HG02610 (cell line): Measurements from ENCODE around the gene MUSTN1.

Experiments
- ATAC-seq: cut with Tn5 transposase; IDR thresholded peaks from one replicate; pipeline ENCODE4 v1.9.1; 2021; ENCODE audit warnings: mild to moderate bottlenecking, moderate library complexity; ENCODE audit not compliant: unreplicated experiment

The MUSTN1 gene

GRCh38 chr3:52809662-52810377 is 25.0 kb downstream of the MUSTN1 start:
- ATAC-seq = no peak

- ATAC-seq = no peak
Observed at GRCh38 chr3:52809149-52809548, 25.7 kb downstream of the MUSTN1 start.

- ATAC-seq = no peak
Observed at GRCh38 chr3:52805270-52806039, 29.4 kb downstream of the MUSTN1 start.

- no peak for ATAC-seq
Observed at GRCh38 chr3:52801839-52802238, 33.0 kb downstream of the MUSTN1 start.

- no peak for ATAC-seq
Observed at GRCh38 chr3:52800079-52800478, 34.7 kb downstream of the MUSTN1 start.

DNA sequence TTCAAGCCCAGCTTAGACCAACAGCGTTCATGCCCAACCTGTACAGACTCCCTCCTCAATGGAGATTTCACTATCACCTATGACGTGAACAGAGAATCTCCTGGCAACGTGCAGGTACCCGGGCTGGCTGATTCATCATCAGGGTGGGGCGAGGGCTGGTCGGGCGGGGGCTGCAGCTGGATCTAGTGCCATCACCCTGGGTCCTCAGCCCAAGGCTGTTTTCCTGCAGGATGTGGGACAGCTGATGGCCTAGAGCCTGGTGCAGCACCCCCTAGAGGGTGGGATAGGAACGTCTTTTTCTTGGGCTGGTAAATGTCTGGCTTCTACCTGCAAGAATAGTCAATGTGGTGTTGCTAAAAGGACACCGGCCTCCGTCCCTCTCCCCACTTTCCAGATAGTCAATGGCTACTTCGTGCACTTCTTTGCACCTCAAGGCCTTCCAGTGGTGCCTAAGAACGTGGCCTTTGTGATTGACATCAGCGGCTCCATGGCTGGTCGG is 35.8 kb downstream of the MUSTN1 start:
- ATAC-seq = no peak

GRCh38 chr3:52798376-52798977 is 36.3 kb downstream of the MUSTN1 start:
- ATAC-seq = no peak

DNA sequence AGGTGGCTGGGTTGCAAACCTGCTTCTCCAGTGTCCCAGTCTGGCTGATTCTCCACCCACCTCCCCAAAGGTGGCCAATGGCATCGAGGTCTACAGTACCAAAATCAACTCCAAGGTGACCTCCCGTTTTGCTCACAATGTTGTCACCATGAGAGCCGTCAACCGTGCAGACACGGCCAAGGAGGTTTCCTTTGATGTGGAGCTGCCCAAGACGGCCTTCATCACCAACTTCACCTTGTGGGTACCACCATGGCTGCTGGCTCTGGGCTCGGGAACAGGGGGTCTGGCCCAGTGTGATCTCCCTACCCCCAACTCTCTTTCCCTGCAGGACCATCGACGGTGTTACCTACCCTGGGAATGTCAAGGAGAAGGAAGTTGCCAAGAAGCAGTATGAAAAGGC is 38.4 kb downstream of the MUSTN1 start:
- ATAC-seq = no peak

- no peak for ATAC-seq
Observed at GRCh38 chr3:52795298-52795900, 39.4 kb downstream of the MUSTN1 start.

DNA sequence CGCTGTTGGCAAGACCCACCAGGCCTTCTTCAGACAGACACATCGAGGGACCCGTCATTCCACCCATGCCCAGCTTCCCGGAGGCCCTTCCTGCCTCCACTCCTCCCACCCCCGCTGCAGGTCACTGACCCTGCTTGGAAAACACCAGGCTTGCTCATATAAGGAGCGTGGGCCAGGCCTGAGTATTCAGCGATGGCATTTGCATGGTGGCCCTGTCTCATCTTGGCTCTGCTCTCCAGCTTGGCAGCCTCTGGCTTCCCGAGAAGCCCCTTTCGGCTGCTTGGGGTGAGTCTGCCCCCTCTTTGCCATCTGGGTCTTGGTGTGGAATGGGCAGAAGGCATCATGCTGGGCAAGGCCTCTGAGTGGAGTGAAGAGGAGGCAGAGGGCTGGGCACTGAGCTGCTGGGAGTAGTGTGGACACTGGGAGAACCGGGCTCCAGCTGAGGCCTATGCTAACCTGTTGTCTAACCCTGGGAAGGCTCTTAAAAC is 40.2 kb downstream of the MUSTN1 start, which contains the start of gene ITIH3:
TSS of gene ITIH3 (plus strand) at position 185 of the 488 bp plus-strand sequence. CDS start at position 193, 8 bp downstream.
- no peak for ATAC-seq

DNA sequence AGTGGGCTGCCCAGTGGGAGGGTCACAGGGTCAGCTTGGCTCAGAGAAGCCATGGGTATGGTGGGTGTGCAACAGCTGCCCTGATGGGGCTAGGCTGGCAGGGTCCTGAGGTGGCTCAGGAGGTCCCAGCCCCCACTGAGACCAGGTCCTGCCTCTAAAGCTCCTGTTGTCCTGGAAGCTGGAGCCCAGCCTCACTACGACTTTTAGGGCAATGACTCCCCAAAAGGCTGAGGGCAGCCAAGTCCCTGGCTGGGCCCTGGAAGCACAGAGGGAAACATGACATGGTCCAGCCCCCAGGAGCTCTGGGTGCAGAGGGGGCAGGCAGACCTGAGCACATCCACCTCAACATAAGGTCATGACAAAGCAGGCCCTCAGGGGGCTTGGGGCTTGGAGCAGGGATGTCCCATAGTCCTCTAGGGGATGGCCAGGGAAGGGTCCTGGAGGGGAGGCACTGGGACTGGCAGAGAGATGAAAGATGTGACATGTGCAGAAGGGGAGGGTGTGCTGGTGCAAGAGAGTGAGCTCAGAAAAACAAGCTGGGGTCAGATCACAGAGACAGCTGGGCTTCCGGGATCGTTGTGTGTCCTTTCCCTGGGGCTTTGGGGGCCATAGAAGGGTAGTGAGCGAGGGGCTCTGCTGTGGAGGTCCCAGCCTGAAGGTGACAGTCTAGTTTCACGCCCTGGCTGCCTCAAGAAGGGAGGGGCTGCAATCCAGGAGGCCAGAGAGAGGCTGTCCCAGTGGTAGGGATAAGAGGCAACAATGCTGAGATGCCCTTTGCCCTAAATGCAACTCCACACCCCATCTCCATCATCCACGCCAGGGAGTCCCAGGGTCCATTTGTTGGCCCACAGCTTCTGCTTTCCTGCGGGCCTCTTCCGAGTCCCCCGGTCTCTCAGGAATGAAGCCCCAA is 40.9 kb downstream of the MUSTN1 start:
- no peak for ATAC-seq

DNA sequence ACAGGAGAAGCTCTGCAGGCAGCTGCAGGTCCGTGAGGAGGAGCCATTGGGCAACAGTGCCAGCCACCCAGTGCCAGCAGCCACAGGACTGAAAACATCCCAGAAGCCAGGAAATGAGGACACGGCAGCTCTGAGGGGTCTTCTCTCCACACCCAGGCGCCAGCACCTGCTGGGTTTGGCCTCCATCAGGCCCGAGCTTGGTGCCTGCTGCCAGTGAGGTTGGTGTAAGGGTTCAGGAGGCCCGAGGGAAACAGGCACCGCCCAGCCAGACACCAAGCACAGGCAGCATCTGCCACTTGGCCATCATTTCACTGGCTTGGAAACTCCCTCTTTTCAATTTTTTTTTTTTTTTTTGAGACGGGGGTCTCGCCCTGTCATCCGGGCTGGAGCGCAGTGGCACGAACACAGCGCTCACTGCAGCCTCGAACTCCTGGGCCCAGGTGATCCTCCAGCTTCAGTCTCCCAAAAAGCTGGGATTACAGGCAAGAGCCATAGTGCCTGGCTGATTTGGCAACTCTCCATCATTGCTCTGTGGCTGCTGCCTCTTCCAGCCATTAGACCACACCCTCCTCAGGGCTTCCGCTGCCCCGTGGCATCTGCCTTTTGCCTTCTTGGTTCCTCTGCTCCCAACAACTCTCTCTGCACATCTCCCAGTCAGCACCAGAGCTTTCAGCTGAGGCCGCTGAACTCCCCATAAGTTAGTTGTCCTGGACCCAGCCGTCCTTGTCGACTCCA is 41.7 kb downstream of the MUSTN1 start:
- no peak for ATAC-seq

- ATAC-seq = no peak
Observed at GRCh38 chr3:52792413-52792812, 42.4 kb downstream of the MUSTN1 start.

DNA sequence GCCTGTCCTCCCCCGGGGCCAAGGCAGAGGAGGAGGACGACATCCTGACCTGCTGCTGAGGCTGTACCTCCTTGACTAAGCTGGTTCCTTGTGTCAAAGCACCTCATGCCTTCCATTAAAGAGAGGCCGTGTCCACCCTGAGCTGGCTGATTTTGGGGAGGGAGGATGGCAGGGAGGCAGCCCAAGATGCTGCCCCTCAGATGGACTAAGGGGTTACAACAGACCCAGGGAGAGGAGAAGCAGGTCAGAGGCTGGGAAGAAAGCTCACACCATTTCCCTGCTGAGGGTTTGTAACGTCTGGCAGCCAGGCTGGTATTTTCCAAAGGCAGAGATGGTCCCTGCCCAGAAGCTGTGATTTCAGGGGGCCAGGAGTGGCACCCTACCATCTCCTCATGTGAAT is 42.9 kb downstream of the MUSTN1 start:
- ATAC-seq = no peak

DNA sequence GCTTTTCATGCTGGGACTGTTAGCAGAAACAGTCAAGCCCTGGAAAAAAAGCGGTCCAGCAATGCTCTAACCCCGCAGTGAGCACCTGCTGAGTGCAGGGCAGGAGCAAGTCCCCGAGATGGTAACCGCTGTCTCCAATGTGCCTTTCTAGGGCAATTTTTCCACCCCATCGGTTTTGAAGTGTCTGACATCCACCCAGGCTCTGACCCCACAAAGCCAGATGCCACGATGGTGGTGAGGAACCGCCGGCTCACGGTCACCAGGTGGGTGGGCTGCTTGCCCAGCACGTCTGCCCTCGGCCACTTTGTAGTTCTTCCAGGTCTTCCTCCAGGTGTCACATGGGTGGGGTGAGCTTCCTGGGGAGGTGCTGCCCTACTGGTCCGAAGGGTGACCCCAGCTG is 43.5 kb downstream of the MUSTN1 start:
- ATAC-seq = no peak

DNA sequence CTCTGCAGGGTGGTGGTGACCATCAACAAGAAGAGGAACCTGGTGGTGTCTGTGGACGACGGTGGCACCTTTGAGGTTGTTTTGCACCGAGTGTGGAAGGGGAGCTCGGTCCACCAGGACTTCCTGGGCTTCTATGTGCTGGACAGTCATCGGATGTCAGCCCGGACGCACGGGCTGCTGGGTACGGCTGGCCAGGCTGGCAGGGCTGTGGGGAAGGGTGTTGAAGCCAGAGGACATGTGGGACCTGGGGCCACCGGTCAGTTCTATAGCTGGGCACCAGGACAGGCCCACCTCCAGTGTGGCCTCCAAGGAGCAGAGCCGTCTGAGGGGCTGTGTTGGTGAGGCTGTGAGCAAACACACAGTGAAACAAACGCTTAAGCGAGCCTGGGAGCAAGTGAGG is 44.1 kb downstream of the MUSTN1 start:
- no peak for ATAC-seq

- ATAC-seq = no peak
Observed at GRCh38 chr3:52790337-52790736, 44.5 kb downstream of the MUSTN1 start.

DNA sequence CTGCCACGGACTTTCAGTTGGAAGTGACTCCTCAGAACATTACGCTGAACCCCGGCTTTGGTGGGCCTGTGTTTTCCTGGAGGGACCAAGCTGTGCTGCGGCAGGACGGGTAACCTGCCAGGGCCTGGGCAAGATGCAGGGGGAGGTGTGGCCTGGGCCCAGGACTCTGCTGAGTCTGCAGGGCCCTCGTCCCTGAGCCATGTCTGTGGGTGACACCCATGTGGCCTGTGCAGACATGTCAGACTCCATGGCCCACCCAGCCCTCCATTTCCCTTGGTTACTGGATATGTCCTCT is 45.1 kb downstream of the MUSTN1 start:
- no peak for ATAC-seq

DNA sequence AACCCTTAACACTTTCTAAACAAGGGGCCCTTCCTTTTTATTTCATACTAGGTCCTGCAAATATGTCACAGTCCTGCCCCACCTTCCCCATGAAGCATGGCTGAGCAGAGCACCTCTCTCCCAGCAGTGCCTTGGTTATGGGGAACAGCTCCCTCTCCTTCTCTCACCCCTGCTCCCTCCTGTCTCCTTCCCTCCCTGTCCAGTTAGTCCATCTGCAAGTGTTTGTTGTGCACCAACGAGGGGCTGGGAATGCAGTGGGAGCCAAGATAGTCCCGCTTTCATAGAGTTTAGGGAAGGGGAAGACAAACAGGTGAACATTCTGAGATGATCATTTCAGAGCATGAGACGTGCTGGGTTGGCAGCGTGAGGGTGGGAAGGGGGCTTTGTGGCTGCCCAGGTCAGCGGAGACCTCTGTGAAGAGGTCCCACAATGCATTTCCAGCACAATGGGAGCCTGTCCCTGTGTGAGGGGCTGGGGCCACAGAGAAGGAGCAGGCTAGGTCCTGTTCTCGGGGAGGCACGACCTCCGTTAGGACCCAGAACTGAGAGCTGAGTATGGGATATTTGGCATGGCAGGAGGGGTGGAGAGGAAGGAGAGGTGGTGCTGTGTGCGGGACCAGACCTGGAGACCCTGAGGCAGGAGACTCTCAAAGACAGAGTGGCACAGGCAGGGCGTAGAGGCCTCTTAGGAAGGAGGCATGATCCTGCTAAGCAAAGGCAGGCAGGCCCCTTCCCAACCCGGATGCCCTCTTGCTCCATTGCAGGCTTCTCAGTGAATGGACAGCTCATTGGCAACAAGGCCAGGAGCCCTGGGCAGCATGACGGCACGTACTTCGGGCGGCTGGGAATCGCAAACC is 45.7 kb downstream of the MUSTN1 start:
- ATAC-seq = no peak
